ACC112 (cell line): ENCODE results near the gene SARDH.
"Not testable (repeated sequence)": the region's sequence is repeated elsewhere in the genome, so short reads cannot be mapped to it uniquely, and the experiment has no call there.

Experiments
- H2AFZ ChIP-seq: fragments of 200-600 bp; sonication (generic); one replicate; pipeline ENCODE4 v1.6.0; 2017; ENCODE audit warnings: antibody characterized with exemption, low read length; ENCODE audit not compliant: unreplicated experiment
- H3K27ac ChIP-seq: fragments of 200-600 bp; sonication (generic); 2 replicates; pipeline ENCODE4 v1.5.1; 2014; ENCODE audit warnings: low read depth, mild to moderate bottlenecking, antibody characterized with exemption, low read length, moderate library complexity
- H3K27me3 ChIP-seq: fragments of 200-600 bp; sonication (generic); 2 replicates; pipeline ENCODE4 v1.6.1; 2014; ENCODE audit warnings: mild to moderate bottlenecking, antibody characterized with exemption, low read length, moderate library complexity, mixed read lengths; ENCODE audit not compliant: insufficient read depth
- H3K36me3 ChIP-seq: fragments of 200-600 bp; sonication (generic); 2 replicates; pipeline ENCODE4 v1.6.1; 2016; ENCODE audit warnings: mild to moderate bottlenecking, antibody characterized with exemption, low read length, moderate library complexity, mixed read lengths; ENCODE audit not compliant: insufficient read depth
- H3K4me1 ChIP-seq: fragments of 200-600 bp; sonication (generic); one replicate; pipeline ENCODE4 v1.6.1; 2016; ENCODE audit warnings: low read length, mixed read lengths; ENCODE audit not compliant: insufficient read depth, unreplicated experiment, control insufficient read depth
- H3K4me3 ChIP-seq: fragments of 200-600 bp; sonication (generic); 2 replicates; pipeline ENCODE4 v1.5.1; 2014; ENCODE audit warnings: mild to moderate bottlenecking, low read depth, low read length
- H3K79me2 ChIP-seq: fragments of 200-600 bp; sonication (generic); one replicate; pipeline ENCODE4 v1.6.0; 2016; ENCODE audit warnings: low read length; ENCODE audit not compliant: control insufficient read depth, unreplicated experiment, insufficient read depth

The SARDH gene

GRCh38 chr9:133676450-133676849 is 61.7 kb downstream of the SARDH start:
- Histone ChIP-seq H3K79me2 (no peaks in the 10 kb centered on the region), H3K4me3 (no peak overlapping the region), H3K27ac (no peak overlapping the region), H2AFZ (no peak overlapping the region), H3K4me1 (no peaks in the 10 kb centered on the region), H3K27me3 (no peaks in the 10 kb centered on the region), H3K36me3 (no peaks in the 10 kb centered on the region)

- H3K27ac ChIP-seq, H3K36me3 ChIP-seq, H3K4me1 ChIP-seq, H2AFZ ChIP-seq, H3K79me2 ChIP-seq, H3K4me3 ChIP-seq, H3K27me3 ChIP-seq: not testable (repeated sequence)
Observed at GRCh38 chr9:133675796-133676195, 62.4 kb downstream of the SARDH start.

- H3K27ac ChIP-seq: no peak overlapping the region
- H3K4me1 ChIP-seq: no peaks in the 10 kb centered on the region
- H3K79me2 ChIP-seq: no peaks in the 10 kb centered on the region
- H2AFZ ChIP-seq: no peak overlapping the region
- no peaks in the 10 kb centered on the region for H3K36me3 ChIP-seq
- no peak overlapping the region for H3K4me3 ChIP-seq
- no peaks in the 10 kb centered on the region for H3K27me3 ChIP-seq
Observed at GRCh38 chr9:133674091-133674490, 64.1 kb downstream of the SARDH start.

- H3K27me3 ChIP-seq: no peaks in the 10 kb centered on the region
- no peak overlapping the region for H2AFZ ChIP-seq
- no peaks in the 10 kb centered on the region for H3K36me3 ChIP-seq
Observed at GRCh38 chr9:133673258-133673655, 64.9 kb downstream of the SARDH start.

GRCh38 chr9:133672503-133673257 is 65.5 kb downstream of the SARDH start:
- H3K4me1 ChIP-seq: no peaks in the 10 kb centered on the region
- no peak overlapping the region for H3K4me3 ChIP-seq
- no peak overlapping the region for H3K27ac ChIP-seq
- no peaks in the 10 kb centered on the region for H3K36me3 ChIP-seq
- H2AFZ ChIP-seq: no peak overlapping the region
- H3K27me3 ChIP-seq: no peaks in the 10 kb centered on the region
- H3K79me2 ChIP-seq: no peaks in the 10 kb centered on the region

More at GRCh38 chr9:133673258-133673655, 64.9 kb downstream of the SARDH start:
- Histone ChIP-seq H3K4me3 (no peak overlapping the region), H3K79me2 (no peaks in the 10 kb centered on the region), H3K4me1 (no peaks in the 10 kb centered on the region), H3K27ac (no peak overlapping the region)

GRCh38 chr9:133671371-133671770 is 66.8 kb downstream of the SARDH start:
- H3K79me2 ChIP-seq: no peaks in the 10 kb centered on the region
- no peak overlapping the region for H3K27ac ChIP-seq
- no peaks in the 10 kb centered on the region for H3K36me3 ChIP-seq
- H3K4me3 ChIP-seq: no peak overlapping the region
- no peak overlapping the region for H2AFZ ChIP-seq
- H3K4me1 ChIP-seq: no peaks in the 10 kb centered on the region
- H3K27me3 ChIP-seq: no peaks in the 10 kb centered on the region

- Histone ChIP-seq H3K79me2 (no peaks in the 10 kb centered on the region), H3K27ac (no peak overlapping the region), H3K4me3 (no peak overlapping the region), H3K27me3 (no peaks in the 10 kb centered on the region), H3K36me3 (no peaks in the 10 kb centered on the region), H2AFZ (no peak overlapping the region), H3K4me1 (no peaks in the 10 kb centered on the region)
Observed at GRCh38 chr9:133670466-133670865, 67.7 kb downstream of the SARDH start.

GRCh38 chr9:133669182-133669801 is 68.9 kb downstream of the SARDH start:
- Histone ChIP-seq H3K4me3 (no peak overlapping the region), H3K79me2 (no peaks in the 10 kb centered on the region), H3K36me3 (no peaks in the 10 kb centered on the region), H2AFZ (no peak overlapping the region), H3K27ac (no peak overlapping the region), H3K4me1 (no peaks in the 10 kb centered on the region), H3K27me3 (no peaks in the 10 kb centered on the region)

GRCh38 chr9:133667759-133668450 is 70.2 kb downstream of the SARDH start:
- Histone ChIP-seq H3K36me3 (no peaks in the 10 kb centered on the region), H3K4me1 (no peaks in the 10 kb centered on the region), H3K27ac (no peak overlapping the region), H3K27me3 (no peaks in the 10 kb centered on the region), H3K4me3 (no peak overlapping the region), H3K79me2 (no peaks in the 10 kb centered on the region), H2AFZ (no peak overlapping the region)

- Histone ChIP-seq H3K27ac (no peak overlapping the region), H3K36me3 (no peaks in the 10 kb centered on the region), H3K4me3 (no peak overlapping the region), H3K79me2 (no peaks in the 10 kb centered on the region), H2AFZ (no peak overlapping the region), H3K27me3 (no peaks in the 10 kb centered on the region), H3K4me1 (no peaks in the 10 kb centered on the region)
Observed at GRCh38 chr9:133666845-133667244, 71.3 kb downstream of the SARDH start.

GRCh38 chr9:133666387-133666786 is 71.8 kb downstream of the SARDH start:
- H3K27ac ChIP-seq: no peak overlapping the region
- no peaks in the 10 kb centered on the region for H3K4me1 ChIP-seq
- H3K4me3 ChIP-seq: no peak overlapping the region
- no peak overlapping the region for H2AFZ ChIP-seq
- H3K36me3 ChIP-seq: no peaks in the 10 kb centered on the region
- H3K79me2 ChIP-seq: no peaks in the 10 kb centered on the region
- no peaks in the 10 kb centered on the region for H3K27me3 ChIP-seq
